ENCODE results near the gene JAKMIP3. TPM values are rescaled to one million over a fixed set of nuclear protein-coding genes. Genes with fewer than 3 reads are reported as not detected.

JAKMIP3 gene
- total and polyA plus RNA-seq, 8 donors = 0.22 to 0.50 (median 0.37) TPM

DNA sequence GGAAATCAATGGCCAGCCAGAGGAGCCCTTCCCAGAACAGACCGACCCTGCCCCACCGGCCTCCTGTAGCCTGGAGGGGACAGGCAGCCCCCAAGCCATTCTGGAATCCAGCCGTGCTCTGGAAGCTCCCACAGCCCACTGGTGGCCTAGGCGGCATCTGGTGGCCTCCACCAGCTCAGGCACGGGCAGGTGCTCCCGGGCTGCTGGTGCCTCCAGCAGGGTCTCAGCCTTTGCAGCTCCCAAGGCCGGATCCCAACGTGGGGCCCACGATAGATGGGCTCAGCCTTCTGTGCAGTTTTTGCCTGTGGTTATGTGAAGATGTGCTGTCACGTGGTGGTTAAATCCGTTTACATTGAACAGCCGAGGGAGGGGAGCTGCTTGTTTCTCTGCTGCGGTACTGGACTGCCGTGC, 44.4 kb downstream of the JAKMIP3 start:
- H3K27ac ChIP-seq = no peak overlapping the region
- TF ChIP-seq, protein P1, sequence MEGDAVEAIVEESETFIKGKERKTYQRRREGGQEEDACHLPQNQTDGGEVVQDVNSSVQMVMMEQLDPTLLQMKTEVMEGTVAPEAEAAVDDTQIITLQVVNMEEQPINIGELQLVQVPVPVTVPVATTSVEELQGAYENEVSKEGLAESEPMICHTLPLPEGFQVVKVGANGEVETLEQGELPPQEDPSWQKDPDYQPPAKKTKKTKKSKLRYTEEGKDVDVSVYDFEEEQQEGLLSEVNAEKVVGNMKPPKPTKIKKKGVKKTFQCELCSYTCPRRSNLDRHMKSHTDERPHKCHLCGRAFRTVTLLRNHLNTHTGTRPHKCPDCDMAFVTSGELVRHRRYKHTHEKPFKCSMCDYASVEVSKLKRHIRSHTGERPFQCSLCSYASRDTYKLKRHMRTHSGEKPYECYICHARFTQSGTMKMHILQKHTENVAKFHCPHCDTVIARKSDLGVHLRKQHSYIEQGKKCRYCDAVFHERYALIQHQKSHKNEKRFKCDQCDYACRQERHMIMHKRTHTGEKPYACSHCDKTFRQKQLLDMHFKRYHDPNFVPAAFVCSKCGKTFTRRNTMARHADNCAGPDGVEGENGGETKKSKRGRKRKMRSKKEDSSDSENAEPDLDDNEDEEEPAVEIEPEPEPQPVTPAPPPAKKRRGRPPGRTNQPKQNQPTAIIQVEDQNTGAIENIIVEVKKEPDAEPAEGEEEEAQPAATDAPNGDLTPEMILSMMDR (IDR thresholded peaks at IDR 0.05) = no peak
- H3K36me3 ChIP-seq = no peaks in the 10 kb centered on the region
- H3K4me1 ChIP-seq = no peaks in the 10 kb centered on the region
- intact Hi-C loops (cut with DNase I) = no loop called here
- DNase-seq = peak in 2 of 4 donors; percentile 24 to 73
- no peak overlapping the region for H3K4me3 ChIP-seq
- H3K27me3 ChIP-seq = peaks cover 0 to 11% of the 10 kb centered on the region in 2 donors
- no peaks in the 10 kb centered on the region for H3K9me3 ChIP-seq
- ATAC-seq = no peak

DNA sequence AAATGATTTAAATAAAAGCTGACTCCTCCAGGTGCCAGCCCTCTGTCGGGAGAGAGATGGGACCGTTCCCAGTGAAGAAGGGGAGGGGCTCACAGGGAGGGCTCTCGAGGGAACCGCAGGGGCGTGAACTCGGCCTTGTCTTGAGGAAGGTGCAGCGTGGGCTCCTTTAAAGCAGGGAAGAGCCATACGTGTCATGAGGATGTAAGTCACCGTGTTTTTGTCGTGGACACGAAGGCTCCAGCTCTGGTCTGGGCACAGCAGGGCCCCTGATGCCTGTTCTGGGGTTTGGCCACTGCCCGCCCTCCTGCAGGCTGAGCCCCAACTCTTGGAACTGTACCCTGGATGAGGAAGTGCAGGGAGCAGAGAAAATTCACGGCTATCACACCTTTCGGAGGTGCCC, 45.0 kb downstream of the JAKMIP3 start:
- no peak for ATAC-seq
- Histone ChIP-seq H3K4me1 (no peaks in the 10 kb centered on the region), H3K27me3 (peaks cover 0 to 11% of the 10 kb centered on the region in 2 donors), H3K27ac (no peak overlapping the region), H3K4me3 (no peak overlapping the region), H3K36me3 (no peaks in the 10 kb centered on the region), H3K9me3 (no peaks in the 10 kb centered on the region)
- DNase-seq = peak in 1 of 4 donors; percentile 18
- TF ChIP-seq, protein P1 (IDR thresholded peaks at IDR 0.05) = no peak
- intact Hi-C loops (cut with DNase I) = no loop called here

DNA sequence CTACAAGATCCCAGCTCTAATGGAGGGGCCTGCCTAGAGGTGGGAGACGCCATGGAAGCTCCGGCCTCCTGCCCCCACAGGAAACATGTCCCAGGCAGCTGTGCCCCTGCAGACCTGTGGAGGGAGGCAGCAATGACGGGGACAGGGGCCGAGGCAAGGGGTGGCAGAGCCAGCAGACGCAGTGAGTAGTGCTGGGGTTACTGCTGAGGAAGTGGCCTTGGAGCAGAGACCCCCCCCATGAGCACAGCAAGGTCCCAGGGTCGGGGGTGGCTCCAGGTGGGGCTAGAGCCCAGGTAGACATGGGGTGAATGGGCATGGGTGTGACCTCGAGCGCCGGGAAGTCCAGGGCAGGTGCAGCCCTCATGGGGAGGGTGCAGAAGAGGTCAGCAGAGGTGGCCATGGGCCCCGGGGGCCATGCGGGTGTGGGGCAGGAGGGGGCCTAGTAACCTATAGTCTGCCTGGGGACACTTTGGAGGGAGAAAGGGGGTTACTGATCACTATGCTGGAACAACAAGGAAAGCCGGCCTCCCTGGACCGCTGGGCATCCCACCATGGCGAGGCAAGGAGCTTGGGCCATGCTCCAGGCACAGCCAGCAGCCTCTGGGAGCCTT, 45.5 kb downstream of the JAKMIP3 start:
- no peak overlapping the region for H3K4me3 ChIP-seq
- intact Hi-C loops (cut with DNase I) = no loop called here
- DNase-seq (peak in 2 of 4 donors; percentile 24 to 62), ATAC-seq (no peak)
- TF ChIP-seq, protein P1 (IDR thresholded peaks at IDR 0.05) = no peak
- no peaks in the 10 kb centered on the region for H3K4me1 ChIP-seq
- H3K27ac ChIP-seq = no peak overlapping the region
- no peaks in the 10 kb centered on the region for H3K36me3 ChIP-seq
- no peaks in the 10 kb centered on the region for H3K9me3 ChIP-seq
- H3K27me3 ChIP-seq = peaks cover 0 to 11% of the 10 kb centered on the region in 2 donors

DNA sequence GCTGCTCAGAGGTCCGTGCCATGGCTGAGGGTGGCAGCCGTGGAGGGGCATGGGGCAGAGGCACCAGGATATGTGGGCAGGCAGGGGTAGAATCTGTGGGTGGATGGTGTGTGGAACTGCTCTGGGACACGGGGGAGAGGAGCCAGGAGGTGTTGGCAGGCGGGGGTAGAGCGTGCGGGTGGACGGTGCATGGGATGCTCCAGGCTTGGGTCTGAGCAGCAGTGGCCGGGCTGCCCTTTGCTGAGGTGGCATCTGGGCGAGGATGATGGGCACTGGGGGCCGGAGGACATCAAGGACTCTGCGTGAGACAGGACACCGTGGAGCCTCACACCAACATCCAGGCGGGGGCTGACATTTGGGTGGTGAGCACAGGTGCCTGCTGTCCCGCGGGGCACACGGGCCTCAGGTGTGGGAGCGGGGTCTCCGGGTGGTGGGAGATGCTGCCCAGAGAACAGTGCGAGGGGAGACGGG, 46.2 kb downstream of the JAKMIP3 start:
- TF ChIP-seq, protein P1 (IDR thresholded peaks at IDR 0.05) = no peak
- no peak for ATAC-seq
- H3K9me3 ChIP-seq = no peaks in the 10 kb centered on the region
- peak in 2 of 4 donors; percentile 21 to 77 for DNase-seq
- no peaks in the 10 kb centered on the region for H3K4me1 ChIP-seq
- no peak overlapping the region for H3K27ac ChIP-seq
- peaks cover 0 to 11% of the 10 kb centered on the region in 2 donors for H3K27me3 ChIP-seq
- no peak overlapping the region for H3K4me3 ChIP-seq
- intact Hi-C loops (cut with DNase I) = no loop called here
- no peaks in the 10 kb centered on the region for H3K36me3 ChIP-seq

DNA sequence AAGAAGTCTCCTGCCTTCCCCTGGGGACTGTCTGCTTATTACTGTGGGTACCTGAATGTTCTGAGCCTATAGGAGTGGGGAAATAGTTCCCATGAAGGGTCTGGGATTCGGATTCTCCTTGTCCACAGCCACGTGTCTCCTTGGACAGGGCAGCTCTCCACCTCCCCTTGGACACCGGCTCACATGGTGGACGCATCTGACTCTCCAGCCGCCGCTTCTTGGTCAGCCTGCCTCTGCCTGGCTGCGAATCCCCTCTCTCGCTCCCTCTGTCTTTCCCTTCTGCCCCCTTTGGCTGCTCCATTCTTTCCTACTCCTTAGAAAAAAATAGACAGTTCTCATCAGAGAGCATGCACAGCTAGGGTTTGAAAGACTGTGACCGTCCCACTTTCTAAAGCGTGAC, 46.9 kb downstream of the JAKMIP3 start:
- TF ChIP-seq, protein P1 (IDR thresholded peaks at IDR 0.05) = no peak
- ATAC-seq (no peak), DNase-seq (peak in 2 of 4 donors; percentile 11 to 40)
- Histone ChIP-seq H3K36me3 (no peaks in the 10 kb centered on the region), H3K27me3 (peaks cover 0 to 11% of the 10 kb centered on the region in 2 donors), H3K4me1 (no peaks in the 10 kb centered on the region), H3K27ac (no peak overlapping the region), H3K9me3 (no peaks in the 10 kb centered on the region), H3K4me3 (no peak overlapping the region)
- intact Hi-C loops (cut with DNase I) = no loop called here
